Peyer's patch (tissue), 4 donors: ENCODE data around the gene VAMP5. TPM values are rescaled to one million over a fixed set of nuclear protein-coding genes. Genes with fewer than 3 reads are reported as not detected.
A peak's percentile ranks its signal among the peaks of the same experiment; 100 is the strongest.
"Not testable (repeated sequence)": the region's sequence is repeated elsewhere in the genome, so short reads cannot be mapped to it uniquely, and the experiment has no call there.

Source experiments
- DNase-seq, 3 donors: peaks; one replicate each; pipeline ENCODE4 v3.0.0-alpha.2; 2017 to 2019
- H3K27ac ChIP-seq, 4 donors: fragments of 200-600 bp; sonication (generic); one replicate each; pipeline ENCODE4 v1.5.1; 2016 to 2019
- H3K27me3 ChIP-seq, 2 donors: fragments of 200-600 bp; sonication (generic); one replicate each; pipeline ENCODE4 v1.5.1; 2019
- H3K36me3 ChIP-seq, 3 donors: fragments of 200-600 bp; sonication (generic); one replicate each; pipeline ENCODE4 v1.5.1; 2016 to 2019
- H3K4me1 ChIP-seq, 4 donors: fragments of 200-600 bp; sonication (generic); one replicate each; pipeline ENCODE4 v1.5.1; 2016 to 2019
- H3K4me3 ChIP-seq, 4 donors: fragments of 200-600 bp; sonication (generic); 1 replicate in 3 of 4; 2 replicates in 1 of 4; pipeline ENCODE4 v1.5.1; 2016 to 2019; ENCODE audit warnings: mild to moderate bottlenecking in 1 of 4
- H3K9me3 ChIP-seq, 4 donors: fragments of 200-600 bp; sonication (generic); one replicate each; pipeline ENCODE4 v1.5.1; 2016 to 2019; ENCODE audit warnings: mild to moderate bottlenecking in 1 of 4
- POLR2A ChIP-seq, 2 donors: fragments of 450-650 bp; IDR thresholded peaks; one replicate each; pipeline ENCODE4 v1.5.1; 2017; ENCODE audit warnings: antibody characterized with exemption in 2 of 2, mild to moderate bottlenecking in 2 of 2, moderate library complexity in 2 of 2
- total RNA-seq, 4 donors: library from RNA; depleted of rRNA; stranded (reverse); fragments of >200 nt; gene quantifications; one replicate each; pipeline ENCODE4 v1.1.0, GENCODE V29; 2016
- TF ChIP-seq, protein P1 (sequence below), 6 experiments: fragments of 450-650 bp in 4 of 6; fragments of 200-600 bp in 2 of 6; sonication (generic) in 1 of 6; IDR thresholded peaks; one replicate each; pipeline ENCODE4 v1.5.1; 2017 to 2019; ENCODE audit warnings: antibody characterized with exemption in 6 of 6, mild to moderate bottlenecking in 3 of 6, moderate library complexity in 1 of 6

The VAMP5 gene
- total RNA-seq, 4 donors from 2014 or later: 6.5 to 18.2 (median 16.0) TPM

DNA sequence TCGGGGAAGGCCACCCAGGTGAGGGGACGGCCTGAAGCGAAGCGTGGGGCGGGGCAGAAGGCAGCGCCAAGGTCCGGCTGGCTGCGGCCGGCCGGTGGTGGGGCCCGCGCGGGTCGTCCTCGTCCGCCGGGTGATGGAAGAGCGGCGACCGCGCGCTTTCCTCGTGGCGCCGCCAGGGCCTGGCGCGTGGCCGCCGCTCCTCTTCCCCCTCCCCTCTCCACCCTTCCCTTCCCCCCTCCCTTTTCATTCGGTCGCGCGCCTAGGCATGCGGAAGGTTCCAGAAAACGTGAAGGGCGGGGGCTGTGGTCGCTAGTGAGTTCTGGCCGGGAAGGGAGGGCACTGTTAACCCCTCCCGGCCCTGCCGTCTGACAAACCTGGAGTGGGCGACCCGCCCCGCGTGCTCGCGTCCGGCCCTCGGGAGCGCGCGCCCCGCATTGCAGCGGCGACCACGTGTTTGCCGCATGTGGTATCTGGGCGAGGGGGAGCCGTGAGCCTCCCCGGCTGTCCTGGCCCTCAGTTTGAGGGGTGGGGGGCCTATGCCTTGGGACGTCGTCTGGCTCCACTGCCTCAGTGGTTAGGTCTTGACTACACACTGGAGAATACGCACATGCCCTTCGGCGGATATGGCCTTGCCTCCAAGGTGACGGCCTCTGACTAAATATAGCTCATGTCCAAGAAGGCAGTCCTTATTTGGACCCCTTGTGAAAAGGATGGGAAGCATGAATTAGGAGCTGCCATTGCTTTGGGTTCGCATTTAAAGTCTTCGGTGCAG lies 44.7 kb upstream of the VAMP5 start:
- Histone ChIP-seq H3K36me3 (peaks cover 0 to 36% (median 2%) of the 10 kb centered on the region in 3 donors), H3K4me3 (peak overlapping the region; percentile 72 to 97 (median 83)), H3K4me1 (peaks cover 0 to 44% (median 4%) of the 10 kb centered on the region in 4 donors), H3K27ac (peak overlapping the region; percentile 95 to 99 (median 98)), H3K9me3 (no peaks in the 10 kb centered on the region), H3K27me3 (no peaks in the 10 kb centered on the region)
- TF ChIP-seq POLR2A (IDR thresholded peaks at IDR 0.05): no peak
- TF ChIP-seq, protein P1, sequence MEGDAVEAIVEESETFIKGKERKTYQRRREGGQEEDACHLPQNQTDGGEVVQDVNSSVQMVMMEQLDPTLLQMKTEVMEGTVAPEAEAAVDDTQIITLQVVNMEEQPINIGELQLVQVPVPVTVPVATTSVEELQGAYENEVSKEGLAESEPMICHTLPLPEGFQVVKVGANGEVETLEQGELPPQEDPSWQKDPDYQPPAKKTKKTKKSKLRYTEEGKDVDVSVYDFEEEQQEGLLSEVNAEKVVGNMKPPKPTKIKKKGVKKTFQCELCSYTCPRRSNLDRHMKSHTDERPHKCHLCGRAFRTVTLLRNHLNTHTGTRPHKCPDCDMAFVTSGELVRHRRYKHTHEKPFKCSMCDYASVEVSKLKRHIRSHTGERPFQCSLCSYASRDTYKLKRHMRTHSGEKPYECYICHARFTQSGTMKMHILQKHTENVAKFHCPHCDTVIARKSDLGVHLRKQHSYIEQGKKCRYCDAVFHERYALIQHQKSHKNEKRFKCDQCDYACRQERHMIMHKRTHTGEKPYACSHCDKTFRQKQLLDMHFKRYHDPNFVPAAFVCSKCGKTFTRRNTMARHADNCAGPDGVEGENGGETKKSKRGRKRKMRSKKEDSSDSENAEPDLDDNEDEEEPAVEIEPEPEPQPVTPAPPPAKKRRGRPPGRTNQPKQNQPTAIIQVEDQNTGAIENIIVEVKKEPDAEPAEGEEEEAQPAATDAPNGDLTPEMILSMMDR (IDR thresholded peaks at IDR 0.05): peak in 1 of 6 experiments; percentile 14
- DNase-seq: peak; percentile 64 to 80 (median 80)

DNA sequence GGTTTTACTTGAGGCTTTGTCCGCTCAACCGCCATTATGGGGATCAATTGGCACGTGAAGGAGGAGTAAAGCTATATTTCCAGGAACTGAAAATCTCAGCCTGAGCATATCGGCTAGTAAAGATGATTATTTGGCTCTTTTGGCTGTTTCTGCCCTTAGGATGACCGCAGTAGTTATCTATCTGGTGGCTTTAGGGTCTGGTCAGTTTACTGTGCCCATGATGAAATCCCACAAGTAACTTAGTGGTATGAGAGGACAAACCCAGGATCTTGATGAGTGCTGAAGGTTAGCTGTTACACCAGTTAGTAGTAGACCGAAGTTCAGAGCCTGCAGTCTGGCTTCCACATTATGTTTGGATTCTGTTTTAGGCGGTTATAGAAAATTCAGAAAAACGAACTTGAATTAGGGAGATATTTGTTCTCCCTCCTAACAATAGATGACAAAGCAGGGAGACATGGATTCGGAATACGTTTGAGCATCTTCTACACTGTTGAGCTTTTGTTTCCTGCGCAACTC lies 44.0 kb upstream of the VAMP5 start:
- H3K9me3 ChIP-seq: no peaks in the 10 kb centered on the region
- peaks cover 0 to 41% (median 2%) of the 10 kb centered on the region in 3 donors for H3K36me3 ChIP-seq
- DNase-seq: no peak
- peak overlapping the region; percentile 72 to 97 (median 83) for H3K4me3 ChIP-seq
- TF ChIP-seq, protein P1 (IDR thresholded peaks at IDR 0.05): no peak
- no peak for TF ChIP-seq POLR2A (IDR thresholded peaks at IDR 0.05)
- H3K4me1 ChIP-seq: peaks cover 0 to 45% (median 4%) of the 10 kb centered on the region in 4 donors
- peak overlapping the region; percentile 95 to 99 (median 98) for H3K27ac ChIP-seq
- no peaks in the 10 kb centered on the region for H3K27me3 ChIP-seq

DNA sequence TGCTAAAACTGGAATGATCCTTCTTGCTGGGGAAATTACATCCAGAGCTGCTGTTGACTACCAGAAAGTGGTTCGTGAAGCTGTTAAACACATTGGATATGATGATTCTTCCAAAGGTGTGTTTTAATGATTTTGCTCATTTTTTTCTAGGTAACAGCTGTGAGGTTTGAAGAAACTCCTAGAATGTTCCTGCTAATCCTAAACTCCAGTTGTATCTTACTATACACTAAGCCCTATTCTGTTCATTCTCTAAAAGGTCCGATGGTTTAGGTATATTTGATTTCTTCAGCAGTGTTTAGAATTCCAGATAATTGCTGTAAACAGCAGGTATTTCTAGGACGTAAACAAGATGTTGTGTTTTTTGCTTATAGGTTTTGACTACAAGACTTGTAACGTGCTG lies 43.0 kb upstream of the VAMP5 start:
- TF ChIP-seq, protein P1 (IDR thresholded peaks at IDR 0.05): no peak
- TF ChIP-seq POLR2A (IDR thresholded peaks at IDR 0.05): no peak
- DNase-seq: no peak
- Histone ChIP-seq H3K36me3 (peaks cover 0 to 51% (median 2%) of the 10 kb centered on the region in 3 donors), H3K27me3 (no peaks in the 10 kb centered on the region), H3K9me3 (no peaks in the 10 kb centered on the region), H3K4me1 (peaks cover 0 to 45% (median 4%) of the 10 kb centered on the region in 4 donors), H3K27ac (peak overlapping the region in 2 of 4 donors; percentile 99), H3K4me3 (peak overlapping the region in 2 of 4 donors; percentile 72 to 93)

DNA sequence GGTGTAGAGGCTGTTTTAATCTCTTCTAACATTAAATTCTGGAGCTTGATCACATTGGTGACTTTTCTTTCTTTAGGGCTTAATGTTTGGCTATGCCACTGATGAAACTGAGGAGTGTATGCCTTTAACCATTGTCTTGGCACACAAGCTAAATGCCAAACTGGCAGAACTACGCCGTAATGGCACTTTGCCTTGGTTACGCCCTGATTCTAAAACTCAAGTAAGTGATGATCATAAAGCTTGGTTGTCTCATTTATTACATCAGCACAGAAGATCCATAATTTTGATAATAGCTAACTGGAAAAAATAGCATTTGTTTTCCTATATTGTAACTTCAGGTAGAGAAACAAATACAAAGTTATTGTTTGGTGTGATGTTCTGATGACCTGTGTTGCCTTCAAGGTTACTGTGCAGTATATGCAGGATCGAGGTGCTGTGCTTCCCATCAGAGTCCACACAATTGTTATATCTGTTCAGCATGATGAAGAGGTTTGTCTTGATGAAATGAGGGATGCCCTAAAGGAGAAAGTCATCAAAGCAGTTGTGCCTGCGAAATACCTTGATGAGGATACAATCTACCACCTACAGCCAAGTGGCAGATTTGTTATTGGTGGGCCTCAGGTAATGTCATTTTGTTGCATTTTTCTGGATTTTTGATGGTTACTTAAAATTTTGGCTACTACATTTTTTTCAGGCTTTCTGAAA lies 42.3 kb upstream of the VAMP5 start:
- peaks cover 0 to 44% (median 4%) of the 10 kb centered on the region in 4 donors for H3K4me1 ChIP-seq
- DNase-seq: no peak
- peak overlapping the region in 2 of 4 donors; percentile 72 to 93 for H3K4me3 ChIP-seq
- TF ChIP-seq, protein P1 (IDR thresholded peaks at IDR 0.05): no peak
- peaks cover 0 to 57% (median 2%) of the 10 kb centered on the region in 3 donors for H3K36me3 ChIP-seq
- H3K9me3 ChIP-seq: no peaks in the 10 kb centered on the region
- peak overlapping the region in 2 of 4 donors; percentile 3 to 99 for H3K27ac ChIP-seq
- no peaks in the 10 kb centered on the region for H3K27me3 ChIP-seq

DNA sequence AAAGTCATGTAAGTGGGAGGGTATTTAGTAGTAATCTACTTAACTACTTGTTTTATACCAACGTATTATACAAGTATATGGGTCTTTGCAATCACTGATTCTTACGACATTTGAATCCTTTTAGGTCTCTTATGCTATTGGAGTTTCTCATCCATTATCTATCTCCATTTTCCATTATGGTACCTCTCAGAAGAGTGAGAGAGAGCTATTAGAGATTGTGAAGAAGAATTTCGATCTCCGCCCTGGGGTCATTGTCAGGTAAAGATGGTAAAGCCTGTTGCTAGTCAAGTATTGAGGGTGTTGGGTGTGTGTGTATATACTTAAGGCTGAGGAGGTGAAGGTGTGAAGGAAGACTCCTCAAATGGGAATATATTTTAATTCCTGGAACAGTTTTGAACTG lies 41.5 kb upstream of the VAMP5 start:
- TF ChIP-seq, protein P1 (IDR thresholded peaks at IDR 0.05): no peak
- no peak for TF ChIP-seq POLR2A (IDR thresholded peaks at IDR 0.05)
- no peak for DNase-seq
- no peaks in the 10 kb centered on the region for H3K27me3 ChIP-seq
- no peak overlapping the region for H3K4me3 ChIP-seq
- no peaks in the 10 kb centered on the region for H3K9me3 ChIP-seq
- peaks cover 0 to 36% (median 4%) of the 10 kb centered on the region in 4 donors for H3K4me1 ChIP-seq
- H3K36me3 ChIP-seq: peaks cover 0 to 57% (median 2%) of the 10 kb centered on the region in 3 donors
- H3K27ac ChIP-seq: peak overlapping the region in 1 of 4 donors; percentile 3

DNA sequence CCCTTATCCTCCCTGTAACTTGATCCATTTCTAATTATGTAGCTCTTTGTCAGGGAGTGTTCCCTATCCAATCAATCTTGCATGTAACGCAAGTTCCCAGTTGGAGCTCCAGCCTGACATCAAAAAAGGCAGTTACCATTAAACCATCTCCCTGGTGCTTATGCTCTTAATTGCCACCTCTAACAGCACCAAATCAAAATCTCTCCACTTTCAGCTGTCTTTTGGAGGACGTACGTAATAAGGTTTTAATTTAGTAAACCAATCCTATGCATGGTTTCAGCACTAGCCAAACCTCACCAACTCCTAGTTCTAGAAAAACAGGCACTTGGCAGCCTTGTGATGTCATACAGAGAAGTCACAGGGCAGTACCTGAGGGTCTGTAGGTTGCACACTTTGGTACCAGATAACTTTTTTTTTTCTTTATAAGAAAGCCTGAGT lies 40.0 kb upstream of the VAMP5 start:
- not testable (repeated sequence) for H3K4me3 ChIP-seq, H3K9me3 ChIP-seq, DNase-seq, H3K27me3 ChIP-seq
- Histone ChIP-seq H3K4me1 (peaks cover 0 to 36% (median 4%) of the 10 kb centered on the region in 4 donors), H3K36me3 (peaks cover 0 to 64% (median 2%) of the 10 kb centered on the region in 3 donors), H3K27ac (peak overlapping the region in 1 of 4 donors; percentile 44)

DNA sequence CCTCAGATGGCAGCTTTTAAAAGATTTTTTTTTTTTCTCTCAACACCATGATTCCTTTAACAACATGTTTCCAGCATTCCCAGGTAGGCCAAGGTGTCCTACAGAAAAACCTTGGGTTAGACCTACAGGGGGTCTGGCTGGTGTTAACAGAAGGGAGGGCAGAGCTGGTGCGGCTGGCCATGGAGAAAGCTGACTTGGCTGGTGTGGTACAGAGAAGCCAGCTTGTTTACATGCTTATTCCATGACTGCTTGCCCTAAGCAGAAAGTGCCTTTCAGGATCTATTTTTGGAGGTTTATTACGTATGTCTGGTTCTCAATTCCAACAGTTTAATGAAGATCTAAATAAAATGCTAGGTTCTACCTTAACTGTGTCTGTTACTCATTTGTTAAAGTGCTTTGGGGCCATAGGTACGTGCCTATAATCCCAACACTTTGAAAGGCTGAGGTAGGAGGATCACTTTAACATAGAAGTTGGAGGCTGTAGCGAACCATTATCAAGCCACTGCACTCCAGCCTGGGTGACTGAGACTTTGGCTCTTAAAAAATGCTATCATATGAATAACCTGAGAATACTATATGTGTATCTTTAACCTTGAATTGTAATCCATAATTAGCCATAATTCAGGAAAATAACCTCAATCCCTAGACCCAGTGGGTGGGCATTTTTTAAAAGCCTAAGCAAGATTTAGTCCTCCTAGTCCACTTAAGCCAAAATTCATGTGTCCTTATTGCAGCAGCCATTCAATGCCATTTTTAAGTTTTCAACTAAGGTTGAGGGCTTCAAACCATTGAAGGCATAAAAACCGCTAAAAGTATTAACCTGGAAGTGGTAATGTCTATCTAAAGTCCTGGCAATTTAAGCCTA lies 39.1 kb upstream of the VAMP5 start:
- not testable (repeated sequence) for H3K9me3 ChIP-seq, DNase-seq, H3K4me3 ChIP-seq, H3K27me3 ChIP-seq
- H3K4me1 ChIP-seq: peaks cover 0 to 36% (median 4%) of the 10 kb centered on the region in 4 donors
- H3K27ac ChIP-seq: peak overlapping the region in 2 of 4 donors; percentile 6 to 44
- peaks cover 0 to 70% (median 2%) of the 10 kb centered on the region in 3 donors for H3K36me3 ChIP-seq
